Lower lobe of right lung (tissue), 2 donors: ENCODE data around the gene IDH3G. TPM values are rescaled to one million over a fixed set of nuclear protein-coding genes. Genes with fewer than 3 reads are reported as not detected.

Source experiments
- ATAC-seq, 2 donors: fragments of 200-7000 bp; cut with Tn5 transposase; one replicate each; pipeline ENCODE4 v1.9.1; 2020 to 2022; ENCODE audit warnings: mild to moderate bottlenecking in 2 of 2, moderate library complexity in 2 of 2
- DNase-seq: peaks from one replicate; pipeline ENCODE4 v3.0.0-alpha.2; 2020
- H3K27ac ChIP-seq: fragments of 200-600 bp; one replicate; pipeline ENCODE4 v1.8.0; 2022
- H3K27me3 ChIP-seq: fragments of 200-600 bp; one replicate; pipeline ENCODE4 v1.8.0; 2022; ENCODE audit warnings: low read depth
- H3K36me3 ChIP-seq: fragments of 200-600 bp; one replicate; pipeline ENCODE4 v1.8.0; 2022; ENCODE audit warnings: mild to moderate bottlenecking
- H3K4me1 ChIP-seq: fragments of 200-600 bp; one replicate; pipeline ENCODE4 v1.8.0; 2022
- H3K4me3 ChIP-seq: fragments of 200-600 bp; one replicate; pipeline ENCODE4 v1.8.0; 2022; ENCODE audit warnings: mild to moderate bottlenecking
- H3K9me3 ChIP-seq: fragments of 200-600 bp; one replicate; pipeline ENCODE4 v1.8.0; 2022
- intact Hi-C: fragments of 100-400 bp; cut with DNase I; formaldehyde crosslinking; loops from one replicate; pipeline ENCODE4 v1.11.0; 2022
- total RNA-seq: library from RNA; stranded (reverse); fragmentation: NEBNext Ultra II Directional; extraction: Animal tissue kit (Norgen Biotek cat#: 25700); gene quantifications from one replicate; pipeline ENCODE4 v1.2.1, GENCODE V29; 2021
- TF ChIP-seq, protein P1 (sequence below): fragments of 200-600 bp; IDR thresholded peaks from one replicate; pipeline ENCODE4 v1.8.0; 2022; ENCODE audit warnings: antibody characterized with exemption, mild to moderate bottlenecking
- donor health status: DM: no; HTN: yes; CAD: no; lungs with severe emphysema.

IDH3G gene
- total RNA-seq, 1 donor from 2014 or later = 50.1 TPM

DNA sequence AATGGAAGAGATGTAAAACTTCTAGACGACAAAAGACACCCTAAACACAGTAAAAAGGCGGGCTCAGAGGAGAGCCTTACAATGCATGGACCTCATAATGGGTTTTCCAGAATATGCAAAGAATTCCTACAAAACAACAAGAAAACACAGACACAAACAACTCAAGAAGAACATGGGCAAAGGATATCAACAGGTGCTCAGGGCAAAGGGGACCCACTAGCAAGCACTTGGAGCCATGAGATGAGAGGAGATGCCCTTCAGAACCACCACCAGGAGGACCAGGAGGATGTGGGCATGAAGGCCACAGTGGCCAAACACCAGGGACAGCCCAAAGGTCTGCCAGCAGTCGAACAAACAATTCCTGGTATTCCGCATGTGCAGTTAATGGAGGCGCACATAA lies 19.0 kb upstream of the IDH3G start:
- Histone ChIP-seq H3K9me3 (no peaks in the 10 kb centered on the region), H3K4me3 (no peak overlapping the region), H3K4me1 (no peaks in the 10 kb centered on the region), H3K27ac (no peak overlapping the region), H3K27me3 (no peaks in the 10 kb centered on the region), H3K36me3 (no peaks in the 10 kb centered on the region)
- ATAC-seq (no peak), DNase-seq (no peak)
- TF ChIP-seq, protein P1, sequence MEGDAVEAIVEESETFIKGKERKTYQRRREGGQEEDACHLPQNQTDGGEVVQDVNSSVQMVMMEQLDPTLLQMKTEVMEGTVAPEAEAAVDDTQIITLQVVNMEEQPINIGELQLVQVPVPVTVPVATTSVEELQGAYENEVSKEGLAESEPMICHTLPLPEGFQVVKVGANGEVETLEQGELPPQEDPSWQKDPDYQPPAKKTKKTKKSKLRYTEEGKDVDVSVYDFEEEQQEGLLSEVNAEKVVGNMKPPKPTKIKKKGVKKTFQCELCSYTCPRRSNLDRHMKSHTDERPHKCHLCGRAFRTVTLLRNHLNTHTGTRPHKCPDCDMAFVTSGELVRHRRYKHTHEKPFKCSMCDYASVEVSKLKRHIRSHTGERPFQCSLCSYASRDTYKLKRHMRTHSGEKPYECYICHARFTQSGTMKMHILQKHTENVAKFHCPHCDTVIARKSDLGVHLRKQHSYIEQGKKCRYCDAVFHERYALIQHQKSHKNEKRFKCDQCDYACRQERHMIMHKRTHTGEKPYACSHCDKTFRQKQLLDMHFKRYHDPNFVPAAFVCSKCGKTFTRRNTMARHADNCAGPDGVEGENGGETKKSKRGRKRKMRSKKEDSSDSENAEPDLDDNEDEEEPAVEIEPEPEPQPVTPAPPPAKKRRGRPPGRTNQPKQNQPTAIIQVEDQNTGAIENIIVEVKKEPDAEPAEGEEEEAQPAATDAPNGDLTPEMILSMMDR = no peak
- intact Hi-C loops = no loop called here

DNA sequence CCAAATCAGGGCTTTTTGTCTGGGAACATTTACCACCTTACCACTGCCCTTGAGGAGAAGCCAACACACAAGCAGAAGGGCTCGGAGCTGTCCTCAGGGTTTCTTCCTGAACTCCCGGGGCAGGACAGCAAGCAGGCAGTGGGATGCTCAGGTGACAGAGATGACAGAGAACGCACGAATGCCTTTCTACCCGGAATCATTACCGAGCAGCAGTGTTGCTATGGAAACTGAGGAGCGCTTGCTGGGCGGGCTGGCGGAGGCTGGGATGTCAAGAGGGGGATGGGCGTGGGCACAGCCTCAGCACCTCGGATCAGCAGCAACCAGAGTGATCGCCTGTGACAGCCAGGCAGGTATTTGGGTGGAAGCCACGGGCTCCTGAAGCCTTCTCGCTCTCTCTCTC lies 18.0 kb upstream of the IDH3G start:
- no peak overlapping the region for H3K27ac ChIP-seq
- DNase-seq (no peak), ATAC-seq (no peak)
- no peaks in the 10 kb centered on the region for H3K4me1 ChIP-seq
- no peaks in the 10 kb centered on the region for H3K9me3 ChIP-seq
- no peaks in the 10 kb centered on the region for H3K36me3 ChIP-seq
- intact Hi-C loops = no loop called here
- no peak overlapping the region for H3K4me3 ChIP-seq
- H3K27me3 ChIP-seq = no peaks in the 10 kb centered on the region
- TF ChIP-seq, protein P1 = no peak

DNA sequence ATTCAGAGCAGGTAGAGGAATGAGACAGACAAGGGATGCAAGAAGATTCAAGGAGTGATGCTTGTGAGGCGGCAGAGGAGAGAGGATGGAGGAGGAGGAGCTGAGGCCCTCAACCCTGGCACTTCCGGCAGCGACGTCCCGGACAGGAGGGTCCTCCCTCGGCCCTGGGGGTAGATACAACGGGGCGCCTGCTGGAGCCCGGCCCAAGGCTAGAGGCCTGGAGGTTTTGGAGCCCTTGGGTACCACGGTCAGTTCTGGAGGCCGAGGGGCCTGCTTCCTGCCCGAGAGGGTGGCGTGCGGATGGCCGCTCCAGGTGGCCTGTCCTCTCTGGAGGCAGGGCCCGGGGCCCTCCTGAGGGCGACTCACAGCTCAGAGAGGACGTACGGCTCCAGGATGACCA lies 13.8 kb upstream of the IDH3G start:
- ATAC-seq = no peak
- intact Hi-C loops = no loop called here
- no peaks in the 10 kb centered on the region for H3K9me3 ChIP-seq
- H3K36me3 ChIP-seq = no peaks in the 10 kb centered on the region
- TF ChIP-seq, protein P1 = no peak
- H3K4me3 ChIP-seq = no peak overlapping the region
- H3K27me3 ChIP-seq = no peaks in the 10 kb centered on the region
- H3K4me1 ChIP-seq = no peaks in the 10 kb centered on the region
- no peak for DNase-seq
- no peak overlapping the region for H3K27ac ChIP-seq

DNA sequence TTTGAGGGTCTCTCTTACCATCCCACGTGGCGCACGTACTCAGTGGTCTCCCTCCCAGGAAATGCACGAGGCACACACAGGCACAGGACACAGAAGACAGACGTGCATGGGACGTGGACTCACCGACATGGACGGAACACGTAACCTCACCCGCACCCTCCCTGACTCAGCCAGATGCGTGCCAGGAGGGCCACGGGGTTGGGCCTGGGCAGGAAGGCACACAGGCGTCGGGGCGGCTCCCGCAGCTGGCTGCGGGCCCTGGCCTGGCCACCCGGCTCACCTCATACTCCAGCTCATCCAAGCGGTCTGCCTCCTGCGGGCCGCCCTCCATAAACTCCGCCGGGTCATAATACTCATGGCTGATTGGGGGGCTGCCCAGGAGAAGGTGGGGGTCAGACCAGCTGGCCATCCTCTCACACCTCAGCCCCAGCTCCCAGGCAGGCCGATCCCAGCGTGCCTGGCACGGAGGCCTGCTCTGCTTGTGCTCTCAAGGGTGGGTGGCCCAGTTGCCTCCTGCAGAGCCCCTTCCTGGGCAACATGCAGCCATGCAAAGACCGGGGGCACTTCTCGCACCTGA lies 12.9 kb upstream of the IDH3G start:
- TF ChIP-seq, protein P1 = no peak
- H3K27me3 ChIP-seq = no peaks in the 10 kb centered on the region
- DNase-seq = no peak

DNA sequence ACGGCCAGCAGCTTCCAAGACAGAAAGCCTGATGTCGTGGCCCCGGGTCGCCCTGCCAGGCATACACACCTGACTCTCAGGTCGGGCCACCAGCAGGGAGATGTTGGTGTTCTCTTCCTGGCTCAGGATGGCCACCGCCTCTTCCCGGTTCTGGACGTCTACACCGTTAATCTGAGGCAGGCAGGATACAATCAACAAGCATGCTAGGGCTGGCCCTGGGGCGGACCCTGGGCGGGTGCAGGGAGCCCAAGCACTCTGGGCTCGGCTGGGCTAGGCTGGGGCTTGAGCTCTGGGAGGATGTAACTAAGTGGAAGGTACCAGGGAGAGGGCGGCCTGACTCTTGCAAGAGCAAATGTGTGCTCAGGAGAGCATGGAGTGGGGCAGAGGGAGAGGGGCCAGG lies 11.3 kb upstream of the IDH3G start:
- Histone ChIP-seq H3K4me3 (no peak overlapping the region), H3K27ac (no peak overlapping the region), H3K36me3 (no peaks in the 10 kb centered on the region), H3K4me1 (no peaks in the 10 kb centered on the region), H3K27me3 (no peaks in the 10 kb centered on the region), H3K9me3 (no peaks in the 10 kb centered on the region)
- ATAC-seq (no peak), DNase-seq (no peak)
- intact Hi-C loops = no loop called here
- TF ChIP-seq, protein P1 = no peak

More for the DNA sequence above, 12.9 kb upstream of the IDH3G start:
- Histone ChIP-seq H3K4me3 (no peak overlapping the region), H3K27ac (no peak overlapping the region), H3K36me3 (no peaks in the 10 kb centered on the region), H3K4me1 (no peaks in the 10 kb centered on the region), H3K9me3 (no peaks in the 10 kb centered on the region)
- ATAC-seq = no peak
- intact Hi-C loops = no loop called here
